ENCODE measurements around the gene PAQR5.

DNA sequence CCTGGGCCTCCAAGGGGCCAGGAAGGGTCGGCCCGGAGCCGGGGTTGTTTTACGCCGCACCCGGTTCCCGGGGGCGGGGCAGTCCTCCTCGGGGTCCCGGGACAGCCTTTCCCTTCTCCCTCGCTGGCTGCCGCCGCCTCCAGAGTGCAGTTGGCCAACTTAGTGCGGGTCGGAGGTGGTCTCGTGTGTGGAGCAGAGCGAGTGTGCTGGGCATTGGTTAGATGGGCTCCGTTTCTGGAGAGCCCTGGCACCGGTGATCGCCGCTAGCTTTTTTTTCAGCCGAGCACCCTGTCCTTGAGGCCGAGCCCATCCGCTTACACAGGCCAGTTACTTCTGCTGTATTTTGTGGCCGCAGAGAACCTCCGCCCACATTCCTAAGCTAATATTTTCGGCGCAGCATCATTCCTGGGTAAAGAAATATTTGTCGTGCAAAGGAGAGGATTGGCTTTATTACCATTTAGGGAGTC is 116.0 kb downstream of the PAQR5 start:
- TF ChIP-seq POLR2A (IDR thresholded peaks at IDR 0.05; ENCODE audit: low read depth, low read length) (no peak; the same call in 1 of the 2 replicates), TAF1 (IDR thresholded peaks at IDR 0.05; ENCODE audit: borderline replicate concordance, low read depth, low read length) (no peak)
